DOHH2 (cell line): ENCODE measurements around the gene NME7.

Experiments
- H3F3A ChIP-seq: fragments of 200-600 bp; sonication (generic), shearing (Covaris generic); 2 replicates; pipeline ENCODE4 v1.6.0; 2016; ENCODE audit warnings: antibody characterized with exemption, mild to moderate bottlenecking; ENCODE audit not compliant: control insufficient read depth, insufficient read depth
- H3K27ac ChIP-seq: fragments of 200-600 bp; sonication (generic); 2 replicates; pipeline ENCODE4 v1.5.1; 2014; ENCODE audit warnings: low read depth, mild to moderate bottlenecking, low read length, moderate library complexity
- H3K27me3 ChIP-seq: fragments of 200-600 bp; sonication (generic); 2 replicates; pipeline ENCODE4 v1.6.1; 2014; ENCODE audit warnings: mild to moderate bottlenecking, low read length, mixed read lengths; ENCODE audit not compliant: control insufficient read depth
- H3K36me3 ChIP-seq: fragments of 200-600 bp; sonication (generic); 2 replicates; pipeline ENCODE4 v1.6.1; 2014; ENCODE audit warnings: mild to moderate bottlenecking, low read length, moderate library complexity, mixed read lengths; ENCODE audit not compliant: control insufficient read depth
- H3K4me1 ChIP-seq: fragments of 200-600 bp; sonication (generic); 2 replicates; pipeline ENCODE4 v1.6.1; 2014; ENCODE audit warnings: mild to moderate bottlenecking, low read length, mixed read lengths; ENCODE audit not compliant: control insufficient read depth
- H3K4me2 ChIP-seq: fragments of 200-600 bp; sonication (generic); 2 replicates; pipeline ENCODE4 v1.6.0; 2014; ENCODE audit warnings: mild to moderate bottlenecking, low read length, moderate library complexity
- H3K4me3 ChIP-seq: fragments of 200-600 bp; sonication (generic); 2 replicates; pipeline ENCODE4 v1.5.1; 2014; ENCODE audit warnings: mild to moderate bottlenecking, low read length, mixed read lengths
- H3K79me2 ChIP-seq: fragments of 200-600 bp; sonication (generic); 2 replicates; pipeline ENCODE4 v1.6.1; 2014; ENCODE audit warnings: mild to moderate bottlenecking, low read length, mixed read lengths; ENCODE audit not compliant: control insufficient read depth
- H3K9me2 ChIP-seq: fragments of 200-600 bp; sonication (generic); replicated peaks from 2 replicates; pipeline ENCODE4 v1.6.1; 2014; ENCODE audit warnings: mild to moderate bottlenecking, low read length, mixed read lengths; ENCODE audit not compliant: control insufficient read depth
- H3K9me3 ChIP-seq: fragments of 200-600 bp; sonication (generic); 2 replicates; pipeline ENCODE4 v1.6.1; 2014; ENCODE audit warnings: antibody characterized with exemption, low read length, mixed read lengths; ENCODE audit not compliant: control insufficient read depth, insufficient read depth
- H4K20me1 ChIP-seq: fragments of 200-600 bp; sonication (generic); 2 replicates; pipeline ENCODE4 v1.6.0; 2014; ENCODE audit warnings: low read depth, mild to moderate bottlenecking, antibody characterized with exemption, low read length, moderate library complexity; ENCODE audit not compliant: control insufficient read depth, insufficient read depth
- CTCF ChIP-seq: fragments of 200-600 bp; sonication (generic); IDR thresholded peaks from one replicate; pipeline ENCODE4 v1.5.1; 2014; ENCODE audit warnings: antibody characterized with exemption, mild to moderate bottlenecking, low read depth, low read length; ENCODE audit not compliant: poor library complexity, severe bottlenecking
- EZH2phosphoT487 ChIP-seq: fragments of 200-600 bp; sonication (generic); IDR thresholded peaks from 2 replicates; pipeline ENCODE4 v1.6.1; 2017; ENCODE audit warnings: borderline replicate concordance, mild to moderate bottlenecking, antibody characterized with exemption, low read length, moderate library complexity, mixed read lengths

Gene NME7

GRCh38 chr1:169100651-169101088 is 266.9 kb downstream of the NME7 start:
- Histone ChIP-seq H3K27ac (no peak overlapping the region), H3K9me3 (no peaks in the 10 kb centered on the region), H4K20me1 (no peaks in the 10 kb centered on the region), H3K79me2 (no peaks in the 10 kb centered on the region), H3K9me2 (no peaks in the 10 kb centered on the region), H3K27me3 (peaks cover 36% of the 10 kb centered on the region), H3K36me3 (no peaks in the 10 kb centered on the region), H3K4me1 (peaks cover 4% of the 10 kb centered on the region; the same call in 1 of the 2 replicates), H3F3A (no peaks in the 10 kb centered on the region), H3K4me2 (no peak overlapping the region), H3K4me3 (no peak overlapping the region)
- no peak for TF ChIP-seq CTCF
- no peak for TF ChIP-seq EZH2phosphoT487

- H3K9me3 ChIP-seq, result no peaks in the 10 kb centered on the region
- H3K27me3 ChIP-seq, result peaks cover 33% of the 10 kb centered on the region
- H3K27ac ChIP-seq, result no peak overlapping the region
- H3K9me2 ChIP-seq, result no peaks in the 10 kb centered on the region
- no peak overlapping the region for H3K4me2 ChIP-seq
- H3F3A ChIP-seq, result no peaks in the 10 kb centered on the region
- no peaks in the 10 kb centered on the region for H3K79me2 ChIP-seq
- TF ChIP-seq EZH2phosphoT487, result no peak
- no peak for TF ChIP-seq CTCF
- H4K20me1 ChIP-seq, result no peaks in the 10 kb centered on the region
- no peaks in the 10 kb centered on the region for H3K36me3 ChIP-seq
- no peaks in the 10 kb centered on the region for H3K4me1 ChIP-seq
- H3K4me3 ChIP-seq, result no peak overlapping the region
Observed at GRCh38 chr1:169100208-169100607, 267.4 kb downstream of the NME7 start.

DNA sequence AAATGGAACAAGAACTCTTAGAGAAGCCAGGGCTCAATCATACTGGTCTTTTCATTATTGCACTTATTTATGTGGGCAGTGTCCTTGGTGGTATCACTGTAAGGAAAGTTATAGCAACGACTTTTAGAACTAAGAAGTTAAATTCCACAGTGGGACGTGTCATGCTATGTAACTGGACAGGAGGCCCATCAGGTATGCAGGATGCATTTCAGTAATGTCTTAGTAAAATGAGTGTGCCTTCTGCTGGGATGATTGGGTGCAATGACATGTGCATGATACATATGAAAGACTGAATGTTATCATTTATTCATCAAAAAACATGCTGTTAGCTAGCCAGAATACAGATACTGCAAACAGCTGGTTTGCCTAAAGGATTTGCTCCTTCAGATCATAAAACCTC is 268.0 kb downstream of the NME7 start:
- H3K36me3 ChIP-seq, result no peaks in the 10 kb centered on the region
- no peaks in the 10 kb centered on the region for H3K79me2 ChIP-seq
- H3K9me2 ChIP-seq, result no peaks in the 10 kb centered on the region
- no peak overlapping the region for H3K4me3 ChIP-seq
- no peaks in the 10 kb centered on the region for H3F3A ChIP-seq
- TF ChIP-seq EZH2phosphoT487, result no peak
- TF ChIP-seq CTCF, result no peak
- peaks cover 30% of the 10 kb centered on the region for H3K27me3 ChIP-seq
- H3K9me3 ChIP-seq, result no peaks in the 10 kb centered on the region
- no peaks in the 10 kb centered on the region for H3K4me1 ChIP-seq
- H3K4me2 ChIP-seq, result no peak overlapping the region
- no peak overlapping the region for H3K27ac ChIP-seq
- no peaks in the 10 kb centered on the region for H4K20me1 ChIP-seq
